SK-N-MC (cell line): ENCODE results near the gene NARF.
A peak's percentile ranks its signal among the peaks of the same experiment; 100 is the strongest.
"Not testable (repeated sequence)": the region's sequence is repeated elsewhere in the genome, so short reads cannot be mapped to it uniquely, and the experiment has no call there.

Experiments
- DNase-seq: peaks from one replicate; pipeline ENCODE4 v3.0.0-alpha.2; 2011; ENCODE audit warnings: low read depth, low spot score
- H3K27ac ChIP-seq: fragments of 200-600 bp; sonication (generic); 2 replicates; pipeline ENCODE4 v1.5.1; 2016; ENCODE audit warnings: mixed run types
- H3K36me3 ChIP-seq: fragments of 200-600 bp; sonication (generic); 2 replicates; pipeline ENCODE4 v1.6.1; 2017; ENCODE audit warnings: antibody characterized with exemption, low read length, mixed read lengths; ENCODE audit not compliant: insufficient read depth
- H3K4me3 ChIP-seq: fragments of 200-600 bp; sonication (generic); 2 replicates; pipeline ENCODE4 v1.5.1; 2016
- H3K9ac ChIP-seq: fragments of 200-600 bp; sonication (generic); 2 replicates; pipeline ENCODE4 v1.8.0; 2017; ENCODE audit warnings: mixed run types, mixed read lengths; ENCODE audit not compliant: insufficient read length
- H3K9me3 ChIP-seq: fragments of 200-600 bp; sonication (generic); 2 replicates; pipeline ENCODE4 v1.6.1; 2017; ENCODE audit warnings: low read depth, mild to moderate bottlenecking, antibody characterized with exemption, low read length, moderate library complexity, mixed read lengths
- EZH2 ChIP-seq: fragments of 200-600 bp; sonication (generic); IDR thresholded peaks from one replicate; pipeline ENCODE4 v1.6.1; 2017; ENCODE audit warnings: antibody characterized with exemption
- FOXP2 ChIP-seq: optimal IDR thresholded peaks from 2 replicates; pipeline ENCODE3; 2011; ENCODE audit warnings: mild to moderate bottlenecking, moderate library complexity; ENCODE audit not compliant: insufficient read depth; ENCODE audit errors: extremely low read length, control extremely low read depth
- POLR2AphosphoS5 ChIP-seq: IDR thresholded peaks from 2 replicates; pipeline ENCODE4 v1.6.1; 2012; ENCODE audit warnings: mild to moderate bottlenecking, low read depth, low read length, borderline replicate concordance

NARF gene

DNA sequence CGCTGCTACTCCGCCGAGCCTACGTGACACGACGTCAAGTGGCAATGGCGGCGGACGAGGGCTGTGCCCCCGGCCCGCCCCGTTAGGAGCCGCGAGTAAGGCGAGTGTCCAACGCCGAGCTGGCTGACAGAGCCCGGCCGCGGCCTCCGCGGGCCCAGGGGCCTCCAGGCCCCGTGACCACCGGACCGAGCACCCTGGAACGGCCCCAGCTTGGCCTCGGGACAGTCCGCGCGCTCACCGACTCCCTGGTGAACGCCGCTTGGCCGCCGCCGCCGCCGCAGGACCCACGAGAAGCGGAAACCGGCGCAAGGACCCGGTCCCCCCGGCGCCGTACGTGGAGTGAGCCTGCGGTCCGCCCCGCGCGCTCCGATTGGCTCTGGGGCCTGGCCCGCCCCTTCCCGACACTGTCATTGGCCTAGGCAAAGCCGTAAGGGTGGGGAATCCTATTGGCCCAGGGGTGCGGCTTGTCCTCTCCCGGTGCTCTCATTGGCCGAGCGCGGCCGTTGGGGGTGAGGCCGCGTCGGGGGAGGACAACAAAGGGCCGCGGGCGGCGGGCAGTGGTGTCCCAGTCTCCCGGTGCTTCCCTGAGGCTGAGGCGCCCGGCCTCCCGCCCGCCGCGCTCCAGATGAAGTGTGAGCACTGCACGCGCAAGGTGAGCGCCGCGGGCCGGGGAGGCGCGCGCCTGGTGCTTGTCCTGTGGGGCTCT, at the start of gene NARF:
NARF (plus strand) TSS at position 563 of the 706 bp plus-strand sequence; CDS start at position 626, 63 bp downstream.
- Histone ChIP-seq H3K27ac (peak within 1 kb of the TSS; percentile 99), H3K4me3 (peak within 1 kb of the TSS; percentile 96), H3K36me3 (peaks cover 20% of the 10 kb centered on the region), H3K9ac (peak within 1 kb of the TSS; percentile 99), H3K9me3 (no peaks in the 10 kb centered on the region)
- peak; percentile 89 for DNase-seq
- TF ChIP-seq POLR2AphosphoS5 (peak; percentile 90), EZH2 (no peak), FOXP2 (peak; percentile 68)

DNA sequence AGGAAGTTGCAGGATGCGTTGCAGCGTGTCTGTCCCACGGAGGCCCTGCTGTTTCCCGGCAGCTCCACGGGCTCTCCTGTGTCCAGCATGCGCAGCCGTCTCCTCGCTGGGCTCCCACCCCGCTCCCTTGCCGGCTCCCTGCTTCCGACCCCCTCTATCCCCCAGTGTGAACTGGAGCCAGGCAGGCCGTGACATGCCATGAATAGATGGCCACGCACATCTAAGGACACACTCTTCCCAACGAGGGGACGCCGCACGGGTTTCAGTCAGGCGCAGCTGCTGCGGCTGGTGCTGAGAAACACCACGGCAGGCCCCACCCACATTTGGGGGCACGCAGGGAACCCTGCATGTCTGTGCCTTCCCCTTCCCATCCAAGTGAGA, 49.6 kb upstream of the NARF start:
- no peak overlapping the region for H3K9ac ChIP-seq
- H3K9me3 ChIP-seq = no peaks in the 10 kb centered on the region
- no peak overlapping the region for H3K4me3 ChIP-seq
- H3K36me3 ChIP-seq = no peaks in the 10 kb centered on the region; the same call in 1 of the 2 replicates
- H3K27ac ChIP-seq = no peak overlapping the region
- TF ChIP-seq EZH2 (no peak), FOXP2 (no peak), POLR2AphosphoS5 (no peak)
- no peak for DNase-seq

DNA sequence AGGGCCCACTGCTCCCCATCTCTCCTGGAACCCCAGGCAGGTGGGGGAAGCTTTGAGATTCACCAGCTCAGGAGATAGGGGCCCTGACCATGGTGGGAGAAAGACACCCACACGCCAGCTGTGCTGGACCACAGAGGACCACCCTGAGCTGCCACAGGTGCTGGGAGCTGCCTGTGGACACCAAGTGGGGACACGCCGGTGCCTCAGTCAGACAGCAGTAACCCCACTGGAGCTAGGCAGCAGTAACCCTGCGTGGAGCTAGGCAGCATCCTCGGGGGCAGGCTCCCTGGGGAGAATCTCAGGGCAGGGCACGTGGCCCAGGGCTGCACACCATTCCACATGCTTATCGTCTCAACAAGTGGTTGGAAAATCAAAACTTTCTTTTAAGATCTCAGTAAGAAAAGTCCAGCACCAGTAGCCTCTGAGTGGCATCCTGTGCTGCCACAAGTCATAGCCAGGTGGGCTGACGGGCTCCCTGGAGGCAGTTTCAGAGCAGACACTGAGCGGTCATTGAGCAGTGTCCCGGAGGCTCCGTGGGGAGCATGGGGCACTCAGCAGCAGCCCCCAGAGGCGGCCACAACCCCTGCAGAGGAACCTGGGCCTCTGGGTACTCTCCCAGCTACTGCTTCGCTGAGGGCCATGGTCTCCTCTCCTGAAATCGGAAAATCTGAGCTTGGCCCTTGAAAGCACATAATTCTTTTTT, 48.4 kb upstream of the NARF start:
- H3K9ac ChIP-seq = no peak overlapping the region
- no peaks in the 10 kb centered on the region for H3K36me3 ChIP-seq
- TF ChIP-seq POLR2AphosphoS5 = no peak
- TF ChIP-seq FOXP2 = no peak
- no peak for TF ChIP-seq EZH2
- H3K9me3 ChIP-seq = no peaks in the 10 kb centered on the region
- H3K27ac ChIP-seq = no peak overlapping the region
- H3K4me3 ChIP-seq = no peak overlapping the region
- no peak for DNase-seq

DNA sequence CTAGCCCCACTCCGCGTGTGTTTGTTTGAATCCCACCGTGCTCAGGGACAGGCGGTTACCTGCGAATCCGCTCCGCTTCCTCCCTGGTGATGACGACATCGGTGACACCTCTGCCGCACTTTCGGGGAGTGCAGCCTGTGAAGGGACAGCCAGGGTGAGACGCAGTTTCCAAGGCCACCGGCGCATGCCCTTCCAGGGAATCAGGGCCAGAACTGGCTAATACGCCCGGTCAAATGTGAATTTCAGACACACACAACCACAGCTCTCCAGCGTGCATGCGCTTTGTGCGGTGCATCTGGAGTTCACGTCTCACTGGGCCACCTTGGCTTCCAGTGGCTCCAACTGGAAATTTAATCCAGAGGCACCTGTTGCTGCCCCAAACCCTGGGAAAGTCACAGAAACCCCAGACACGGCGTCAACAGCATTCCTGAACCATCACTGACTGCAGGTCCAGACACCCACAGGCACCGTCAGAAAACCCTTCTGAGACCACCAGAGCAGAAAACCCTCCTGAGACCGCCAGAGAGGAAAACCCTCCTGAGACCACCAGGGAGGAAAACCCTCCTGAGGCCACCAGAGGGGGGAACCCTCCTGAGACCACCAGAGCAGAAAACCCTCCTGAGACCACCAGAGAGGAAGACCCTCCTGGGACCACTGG, 47.0 kb upstream of the NARF start:
- no peak for TF ChIP-seq POLR2AphosphoS5
- no peak for DNase-seq
- H3K27ac ChIP-seq = no peak overlapping the region
- no peak overlapping the region for H3K4me3 ChIP-seq
- H3K36me3 ChIP-seq = no peaks in the 10 kb centered on the region
- no peak overlapping the region for H3K9ac ChIP-seq
- no peaks in the 10 kb centered on the region for H3K9me3 ChIP-seq

GRCh38 chr17:82412081-82412480, 46.5 kb upstream of the NARF start:
- H3K27ac ChIP-seq, H3K36me3 ChIP-seq, H3K9me3 ChIP-seq, H3K9ac ChIP-seq, H3K4me3 ChIP-seq, DNase-seq: not testable (repeated sequence)

DNA sequence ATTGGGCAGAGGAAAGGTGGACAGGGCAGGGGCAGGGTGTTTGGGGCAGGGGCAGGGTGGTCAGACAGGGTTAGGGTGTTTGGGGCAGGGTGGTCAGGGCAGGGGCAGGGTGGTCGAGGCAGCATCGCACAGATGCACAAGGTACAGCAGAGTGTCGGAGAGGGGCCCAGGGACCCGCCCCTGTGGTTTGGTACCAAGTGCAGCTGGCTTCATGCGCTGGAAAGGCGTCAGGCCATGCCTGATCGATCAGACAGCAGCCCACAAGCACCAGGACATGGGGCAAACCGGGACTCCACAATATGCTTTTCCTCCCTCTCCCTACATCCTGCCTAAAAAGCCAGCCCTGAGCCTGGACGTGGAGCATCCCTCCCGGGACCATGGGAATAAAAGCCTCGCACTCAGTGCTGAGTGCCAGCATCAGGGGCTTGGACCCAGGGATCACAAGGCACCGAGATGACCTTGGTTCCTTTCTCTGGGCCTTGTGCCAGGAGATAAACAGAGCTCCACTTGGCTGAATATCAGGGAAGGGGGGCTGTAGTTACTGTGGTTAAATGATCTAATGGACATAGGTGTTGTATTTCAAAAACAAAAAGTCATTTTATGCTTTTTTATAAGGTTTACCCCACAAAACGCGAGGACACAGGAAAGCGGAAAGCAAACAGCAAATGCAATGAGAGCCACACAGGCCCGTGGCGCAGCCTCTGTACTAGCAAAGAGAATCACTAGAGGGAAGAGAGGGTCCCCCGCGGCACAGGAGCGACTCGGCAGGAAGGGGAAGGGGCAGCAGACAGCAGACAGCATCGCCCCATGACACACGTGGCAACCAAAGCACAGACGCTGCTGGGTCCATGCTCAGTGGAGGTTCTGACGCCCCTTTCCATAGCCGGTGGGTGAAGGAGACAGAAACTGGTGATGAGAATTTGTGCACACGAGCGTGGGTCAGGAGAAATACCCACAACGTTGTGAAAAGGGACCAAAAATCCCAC, 45.7 kb upstream of the NARF start:
- no peak for DNase-seq
- Histone ChIP-seq H3K9me3 (no peaks in the 10 kb centered on the region), H3K36me3 (no peaks in the 10 kb centered on the region), H3K4me3 (no peak overlapping the region), H3K27ac (no peak overlapping the region), H3K9ac (no peak overlapping the region)
- TF ChIP-seq FOXP2 = no peak
- no peak for TF ChIP-seq POLR2AphosphoS5
- TF ChIP-seq EZH2 = no peak

DNA sequence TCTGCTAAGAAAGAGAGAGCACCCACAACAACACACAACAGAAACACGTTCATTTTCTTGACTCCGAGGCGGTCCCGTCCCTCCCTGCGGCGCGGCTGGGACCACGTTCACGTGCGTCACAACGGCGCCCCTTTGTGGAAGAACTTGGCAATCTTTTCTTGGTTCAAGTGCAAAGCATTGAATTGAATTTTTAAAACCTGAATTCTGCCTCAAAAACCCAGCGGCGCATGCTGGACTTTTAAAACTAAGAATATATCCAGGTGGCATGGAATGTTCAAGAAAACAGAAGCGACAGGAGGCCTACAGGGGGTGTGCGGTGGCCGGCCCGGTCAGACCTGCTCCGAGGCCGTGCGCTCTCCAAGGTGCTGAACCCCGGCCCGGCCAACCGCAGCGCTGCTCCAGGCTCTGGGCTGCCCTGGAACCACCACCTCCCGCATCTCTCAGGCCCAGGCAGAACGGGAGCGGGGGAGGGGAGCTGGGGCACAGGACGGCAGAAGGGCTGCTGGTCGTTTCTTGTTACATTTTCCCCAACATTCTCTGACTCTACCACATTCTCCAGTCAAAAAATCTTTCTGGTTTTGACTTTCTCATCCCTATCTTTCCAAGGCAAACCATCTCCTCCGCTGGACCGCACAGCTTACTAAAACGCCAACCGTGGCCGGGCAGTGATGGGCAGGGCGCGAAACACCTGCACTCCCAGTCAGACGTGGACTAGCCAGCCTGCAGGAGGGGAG, 43.8 kb upstream of the NARF start:
- TF ChIP-seq FOXP2 (no peak), EZH2 (no peak), POLR2AphosphoS5 (no peak)
- no peak for DNase-seq
- H3K36me3 ChIP-seq = no peaks in the 10 kb centered on the region
- no peak overlapping the region for H3K27ac ChIP-seq
- no peaks in the 10 kb centered on the region for H3K9me3 ChIP-seq
- H3K9ac ChIP-seq = no peak overlapping the region
- H3K4me3 ChIP-seq = no peak overlapping the region

DNA sequence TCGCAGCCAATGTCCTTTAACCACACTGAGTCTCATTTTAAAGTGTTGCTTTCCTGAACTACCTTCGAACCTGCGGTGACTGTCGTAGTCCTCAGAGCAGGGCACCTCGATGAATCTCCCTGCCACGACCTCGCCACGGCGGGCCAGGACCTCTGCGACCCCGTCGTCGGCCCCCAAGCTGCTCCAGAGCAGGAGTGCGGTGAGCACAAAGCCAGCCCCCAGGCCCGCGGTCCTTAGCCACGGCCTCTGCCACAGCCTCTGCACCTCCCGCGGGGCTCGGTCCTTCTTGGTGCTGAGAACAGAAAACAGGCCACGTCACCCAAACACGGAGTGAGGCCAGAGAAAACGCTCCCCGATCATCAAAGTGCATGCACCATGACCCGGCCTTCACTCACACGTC, 43.2 kb upstream of the NARF start:
- TF ChIP-seq EZH2 (no peak), POLR2AphosphoS5 (no peak), FOXP2 (no peak)

More for the DNA sequence above, 43.2 kb upstream of the NARF start:
- no peak for DNase-seq
- H3K9ac ChIP-seq = no peak overlapping the region
- no peak overlapping the region for H3K4me3 ChIP-seq
- H3K36me3 ChIP-seq = no peaks in the 10 kb centered on the region
- H3K27ac ChIP-seq = no peak overlapping the region
- H3K9me3 ChIP-seq = no peaks in the 10 kb centered on the region
